Activated CD8-positive, alpha-beta memory T cell treated with anti-CD3 and anti-CD28 coated beads for 1 hour (primary cell): Measurements from ENCODE around the gene MTMR4.
"Not testable (repeated sequence)": the region's sequence is repeated elsewhere in the genome, so short reads cannot be mapped to it uniquely, and the experiment has no call there.

Experiments used
- DNase-seq, 2 donors: peaks; one replicate each; pipeline ENCODE4 v3.0.0-alpha.2; 2020; ENCODE audit warnings: low read depth in 1 of 2; ENCODE audit errors: extremely low read depth in 1 of 2

Gene MTMR4

GRCh38 chr17:58527306-58527705 is 12.9 kb upstream of the MTMR4 start:
- no peak for DNase-seq

- no peak for DNase-seq
Observed at GRCh38 chr17:58525239-58525638, 10.8 kb upstream of the MTMR4 start.

- DNase-seq, result no peak
Observed at GRCh38 chr17:58521680-58522079, 7.2 kb upstream of the MTMR4 start.

GRCh38 chr17:58520843-58521430 is 6.5 kb upstream of the MTMR4 start:
- DNase-seq, result no peak

GRCh38 chr17:58517928-58518609 is 3.6 kb upstream of the MTMR4 start:
- DNase-seq, result peak; percentile 98 to 100

GRCh38 chr17:58517378-58517927 is 3.0 kb upstream of the MTMR4 start:
- no peak for DNase-seq

GRCh38 chr17:58516644-58517377 is 2.4 kb upstream of the MTMR4 start:
- DNase-seq, result no peak

GRCh38 chr17:58515286-58515685 is 848 bp upstream of the MTMR4 start:
- no peak for DNase-seq

- no peak for DNase-seq
Observed at GRCh38 chr17:58514770-58515157, 326 bp upstream of the MTMR4 start.

- DNase-seq, result no peak
Observed at GRCh38 chr17:58513267-58513964, 1.0 kb downstream of the MTMR4 start.

GRCh38 chr17:58510075-58510474 is 4.4 kb downstream of the MTMR4 start:
- DNase-seq, result no peak

- no peak for DNase-seq
Observed at GRCh38 chr17:58508341-58509067, 5.9 kb downstream of the MTMR4 start.

- no peak for DNase-seq
Observed at GRCh38 chr17:58507123-58507634, 7.3 kb downstream of the MTMR4 start.

GRCh38 chr17:58506354-58507080 is 7.9 kb downstream of the MTMR4 start:
- DNase-seq, result no peak

GRCh38 chr17:58504826-58505351 is 9.5 kb downstream of the MTMR4 start:
- DNase-seq, result no peak

GRCh38 chr17:58503866-58504265 is 10.6 kb downstream of the MTMR4 start:
- DNase-seq, result no peak

GRCh38 chr17:58503134-58503533 is 11.3 kb downstream of the MTMR4 start:
- not testable (repeated sequence) for DNase-seq

GRCh38 chr17:58501451-58501850 is 13.0 kb downstream of the MTMR4 start:
- DNase-seq, result no peak

- no peak for DNase-seq
Observed at GRCh38 chr17:58498177-58498828, 16.1 kb downstream of the MTMR4 start.
